ENCODE data around the gene TFDP2. TPM values are rescaled to one million over a fixed set of nuclear protein-coding genes. Genes with fewer than 3 reads are reported as not detected.

Gene TFDP2
- total RNA-seq, 1 experiment from 2014 or later: 76.0 TPM

GRCh38 chr3:142175478-142175877 lies 26.1 kb upstream of the TFDP2 start:
- no peak for TF ChIP-seq CTCF (conservative IDR thresholded peaks at IDR 0.05)
- no peak overlapping the region for H3K14ac ChIP-seq (ENCODE audit: insufficient read depth, low read length)
- no peak for DNase-seq
- no peak overlapping the region for H4K8ac ChIP-seq (replicated peaks; ENCODE audit: insufficient read length, low read depth, low read length)
- no peaks in the 10 kb centered on the region for H3K9me3 ChIP-seq (ENCODE audit: control insufficient read depth, low read depth, low read length)
- Mint-ChIP-seq H3K4me3 (no peak overlapping the region), H3K27me3 (ENCODE audit: low read depth) (no peaks in the 10 kb centered on the region), H3K9me3 (no peaks in the 10 kb centered on the region), H3K36me3 (ENCODE audit: insufficient read depth in 1 of 3, low read depth in 3 of 3) (peaks cover 7 to 29% (median 17%) of the 10 kb centered on the region in 3 experiments), H3K27ac (no peak overlapping the region), H3K4me1 (peaks cover 5% of the 10 kb centered on the region in 2 experiments; a peak in 3 of 4 replicates)
- H2BK20ac ChIP-seq (ENCODE audit: low read depth, low read length, poor library complexity, severe bottlenecking): no peak overlapping the region
- no peak overlapping the region for H2BK5ac ChIP-seq (ENCODE audit: insufficient read length, low read length)
- no peak overlapping the region for H3K4me2 ChIP-seq (ENCODE audit: insufficient read depth, insufficient read length, low read length)
- no peaks in the 10 kb centered on the region for H3K23me2 ChIP-seq (ENCODE audit: insufficient read length, low read depth, low read length, poor library complexity, severe bottlenecking)
- H4K5ac ChIP-seq (ENCODE audit: insufficient read length, low read depth, low read length): no peak overlapping the region
- H2BK120ac ChIP-seq (ENCODE audit: low read depth, low read length, poor library complexity, severe bottlenecking): no peak overlapping the region
- H3K79me1 ChIP-seq (ENCODE audit: insufficient read depth, low read depth, low read length, poor library complexity, severe bottlenecking): no peaks in the 10 kb centered on the region
- no CpG with 5 or more reads among the region's 1 CpG for WGBS (ENCODE audit: extremely low coverage, insufficient read length, low lambda C conversion rate)
- no peaks in the 10 kb centered on the region for H3K79me2 ChIP-seq (ENCODE audit: insufficient read depth, low read length)
- H3K27me3 ChIP-seq (ENCODE audit: insufficient read depth, low read length): no peaks in the 10 kb centered on the region
- H3K27ac ChIP-seq (ENCODE audit: insufficient read length, low read depth, low read length): no peak overlapping the region
- H2BK12ac ChIP-seq (ENCODE audit: insufficient read length, low read depth, low read length): no peak overlapping the region
- H2BK15ac ChIP-seq (ENCODE audit: low read depth, low read length): no peak overlapping the region
- no peak overlapping the region for H2AFZ ChIP-seq (ENCODE audit: low read length)
- H3K4ac ChIP-seq (ENCODE audit: low read depth, low read length): no peak overlapping the region
- no peaks in the 10 kb centered on the region for H4K20me1 ChIP-seq (ENCODE audit: control insufficient read depth, insufficient read depth, insufficient read length)
- no peak overlapping the region for H4K91ac ChIP-seq (ENCODE audit: insufficient read length, low read depth, low read length)
- H2AK5ac ChIP-seq (ENCODE audit: insufficient read length, low read length): no peak overlapping the region
- no peak overlapping the region for H3K56ac ChIP-seq (ENCODE audit: insufficient read length, low read depth, low read length)
- H3K23ac ChIP-seq (ENCODE audit: insufficient read length, low read depth, low read length): no peak overlapping the region
- H3K18ac ChIP-seq (ENCODE audit: insufficient read length, low read depth, low read length): no peak overlapping the region
- H3T11ph ChIP-seq (ENCODE audit: low read length): no peak overlapping the region
- H3K9ac ChIP-seq (ENCODE audit: extremely low read depth, insufficient read length, low read length): no peak overlapping the region
- H3K4me1 ChIP-seq (ENCODE audit: insufficient read depth, low read length): no peaks in the 10 kb centered on the region
